Measurements from ENCODE around the gene EML6. TPM values are rescaled to one million over a fixed set of nuclear protein-coding genes. Genes with fewer than 3 reads are reported as not detected.

The EML6 gene
- total and polyA plus RNA-seq, 4 donors, result 0.94 to 5.1 (median 2.0) TPM

DNA sequence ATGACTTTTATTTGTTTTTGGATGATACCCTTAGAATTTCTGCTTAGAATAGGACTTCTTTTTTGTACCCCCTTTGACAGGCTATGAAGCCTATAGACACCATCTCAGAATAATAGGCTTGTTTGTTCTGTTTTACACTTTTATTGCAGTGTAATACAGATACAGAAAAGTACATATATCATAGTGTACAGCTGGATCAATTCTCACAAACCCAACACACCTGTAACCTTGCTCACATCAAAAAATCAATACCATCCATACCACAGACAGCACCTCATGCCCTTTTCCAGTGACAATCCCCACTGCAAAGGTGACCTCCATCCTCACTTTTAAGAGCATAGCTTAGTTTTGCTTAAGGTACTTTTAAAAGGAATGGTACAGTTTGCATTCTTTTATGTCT lies 14.8 kb downstream of the EML6 start:
- no peak for ATAC-seq (ENCODE audit: insufficient read depth, low FRiP score)
- no peak for DNase-seq
- H3K4me1 ChIP-seq (ENCODE audit: control insufficient read depth in 5 of 5, insufficient read depth in 5 of 5, low read length in 5 of 5), result no peaks in the 10 kb centered on the region
- H3K36me3 ChIP-seq (ENCODE audit: control insufficient read depth in 4 of 4, insufficient read depth in 4 of 4, low read length in 4 of 4), result no peaks in the 10 kb centered on the region
- H3K9me3 ChIP-seq (ENCODE audit: control insufficient read depth in 4 of 4, insufficient read depth in 3 of 4, low read length in 3 of 4), result no peaks in the 10 kb centered on the region
- no peak overlapping the region for H3K4me3 ChIP-seq
- no peak overlapping the region for H3K9ac ChIP-seq (ENCODE audit: insufficient read depth in 1 of 2, low read length in 2 of 2)
- H3K27me3 ChIP-seq (ENCODE audit: control insufficient read depth in 3 of 3, insufficient read depth in 3 of 3, low read length in 2 of 3), result no peaks in the 10 kb centered on the region
- TF ChIP-seq, protein P1, sequence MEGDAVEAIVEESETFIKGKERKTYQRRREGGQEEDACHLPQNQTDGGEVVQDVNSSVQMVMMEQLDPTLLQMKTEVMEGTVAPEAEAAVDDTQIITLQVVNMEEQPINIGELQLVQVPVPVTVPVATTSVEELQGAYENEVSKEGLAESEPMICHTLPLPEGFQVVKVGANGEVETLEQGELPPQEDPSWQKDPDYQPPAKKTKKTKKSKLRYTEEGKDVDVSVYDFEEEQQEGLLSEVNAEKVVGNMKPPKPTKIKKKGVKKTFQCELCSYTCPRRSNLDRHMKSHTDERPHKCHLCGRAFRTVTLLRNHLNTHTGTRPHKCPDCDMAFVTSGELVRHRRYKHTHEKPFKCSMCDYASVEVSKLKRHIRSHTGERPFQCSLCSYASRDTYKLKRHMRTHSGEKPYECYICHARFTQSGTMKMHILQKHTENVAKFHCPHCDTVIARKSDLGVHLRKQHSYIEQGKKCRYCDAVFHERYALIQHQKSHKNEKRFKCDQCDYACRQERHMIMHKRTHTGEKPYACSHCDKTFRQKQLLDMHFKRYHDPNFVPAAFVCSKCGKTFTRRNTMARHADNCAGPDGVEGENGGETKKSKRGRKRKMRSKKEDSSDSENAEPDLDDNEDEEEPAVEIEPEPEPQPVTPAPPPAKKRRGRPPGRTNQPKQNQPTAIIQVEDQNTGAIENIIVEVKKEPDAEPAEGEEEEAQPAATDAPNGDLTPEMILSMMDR (IDR thresholded peaks at IDR 0.05; ENCODE audit: control extremely low read depth, extremely low read depth), result no peak
- H3K27ac ChIP-seq (ENCODE audit: low read depth in 1 of 2, low read length in 1 of 2), result no peak overlapping the region

DNA sequence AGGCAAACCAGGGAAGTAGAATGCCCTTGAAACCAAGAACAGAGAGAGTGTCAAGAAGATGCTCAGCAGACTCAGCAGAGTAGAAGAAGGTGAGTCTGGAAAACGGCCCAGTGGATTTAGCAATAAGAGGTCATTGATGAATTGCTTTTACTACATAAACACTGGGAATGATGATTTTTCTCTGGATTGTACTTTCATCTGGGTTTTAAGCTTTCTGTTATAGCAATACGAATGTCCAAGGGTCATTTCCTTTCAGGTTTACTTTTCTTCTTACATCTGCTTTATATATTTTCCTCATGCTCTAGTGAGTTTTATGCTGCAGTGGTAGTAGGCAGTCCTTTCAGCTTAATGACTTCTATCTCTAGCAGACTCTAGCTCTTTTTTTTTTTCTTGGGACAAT lies 16.9 kb downstream of the EML6 start:
- ATAC-seq (ENCODE audit: insufficient read depth, low FRiP score), result no peak
- Histone ChIP-seq H3K9me3 (ENCODE audit: control insufficient read depth in 4 of 4, insufficient read depth in 3 of 4, low read length in 3 of 4) (no peaks in the 10 kb centered on the region), H3K27ac (ENCODE audit: low read depth in 1 of 2, low read length in 1 of 2) (no peak overlapping the region), H3K4me3 (no peak overlapping the region), H3K9ac (ENCODE audit: insufficient read depth in 1 of 2, low read length in 2 of 2) (no peak overlapping the region), H3K4me1 (ENCODE audit: control insufficient read depth in 5 of 5, insufficient read depth in 5 of 5, low read length in 5 of 5) (no peaks in the 10 kb centered on the region), H3K27me3 (ENCODE audit: control insufficient read depth in 3 of 3, insufficient read depth in 3 of 3, low read length in 2 of 3) (no peaks in the 10 kb centered on the region), H3K36me3 (ENCODE audit: control insufficient read depth in 4 of 4, insufficient read depth in 4 of 4, low read length in 4 of 4) (no peaks in the 10 kb centered on the region)
- DNase-seq, result no peak
- TF ChIP-seq, protein P1 (IDR thresholded peaks at IDR 0.05; ENCODE audit: control extremely low read depth, extremely low read depth), result no peak
- WGBS, 2 donors, result 81 to 88% methylated on average over 2 of the region's 2 CpGs

DNA sequence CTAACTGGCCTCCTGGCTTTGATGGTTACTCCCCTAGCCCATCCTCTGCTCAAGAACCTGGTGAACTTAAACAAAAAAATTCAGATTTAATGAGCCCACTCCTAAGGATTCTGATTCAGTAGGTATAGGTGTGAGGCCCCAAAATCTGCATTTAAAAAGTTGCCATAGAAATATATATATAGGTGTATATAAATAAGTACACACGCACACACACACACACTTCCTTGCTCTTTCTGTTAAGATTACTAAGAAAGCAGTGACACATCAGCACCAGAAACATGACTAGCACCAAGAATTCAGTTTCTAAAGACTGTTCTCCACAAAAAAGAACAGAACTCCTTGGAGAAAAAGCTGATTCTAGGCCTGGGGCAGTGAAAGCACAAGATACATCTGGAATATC lies 17.8 kb downstream of the EML6 start:
- no peaks in the 10 kb centered on the region for H3K9me3 ChIP-seq (ENCODE audit: control insufficient read depth in 4 of 4, insufficient read depth in 3 of 4, low read length in 3 of 4)
- no peaks in the 10 kb centered on the region for H3K27me3 ChIP-seq (ENCODE audit: control insufficient read depth in 3 of 3, insufficient read depth in 3 of 3, low read length in 2 of 3)
- TF ChIP-seq, protein P1 (IDR thresholded peaks at IDR 0.05; ENCODE audit: control extremely low read depth, extremely low read depth), result no peak
- H3K36me3 ChIP-seq (ENCODE audit: control insufficient read depth in 4 of 4, insufficient read depth in 4 of 4, low read length in 4 of 4), result no peaks in the 10 kb centered on the region
- no peak overlapping the region for H3K27ac ChIP-seq (ENCODE audit: low read depth in 1 of 2, low read length in 1 of 2)
- no peak overlapping the region for H3K4me3 ChIP-seq
- ATAC-seq (ENCODE audit: insufficient read depth, low FRiP score) (no peak), DNase-seq (no peak)
- H3K9ac ChIP-seq (ENCODE audit: insufficient read depth in 1 of 2, low read length in 2 of 2), result no peak overlapping the region
- WGBS, 2 donors, result 38 to 59% methylated on average over 1 of the region's 1 CpG
- H3K4me1 ChIP-seq (ENCODE audit: control insufficient read depth in 5 of 5, insufficient read depth in 5 of 5, low read length in 5 of 5), result no peaks in the 10 kb centered on the region

DNA sequence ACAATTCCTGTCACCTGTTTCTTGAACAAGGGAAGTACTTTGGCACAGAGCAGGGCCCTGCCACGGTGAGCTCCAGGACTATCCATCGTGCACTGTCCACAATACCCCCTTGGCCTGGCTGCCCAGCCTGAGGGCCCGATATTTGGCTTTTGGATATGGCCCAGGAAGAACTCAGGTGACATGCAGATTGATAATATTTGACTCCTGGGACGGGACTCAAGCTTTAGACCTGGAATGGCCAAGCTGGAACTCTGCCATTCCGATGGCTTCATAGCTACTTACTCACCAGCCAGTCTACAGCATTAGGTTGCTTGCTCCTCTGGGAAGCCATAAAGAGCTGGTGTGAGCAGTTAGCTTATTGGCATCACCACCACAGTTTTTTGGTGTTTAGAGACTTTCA lies 26.6 kb downstream of the EML6 start:
- Histone ChIP-seq H3K9ac (ENCODE audit: insufficient read depth in 1 of 2, low read length in 2 of 2) (no peak overlapping the region), H3K27ac (ENCODE audit: low read depth in 1 of 2, low read length in 1 of 2) (no peak overlapping the region), H3K9me3 (ENCODE audit: control insufficient read depth in 4 of 4, insufficient read depth in 3 of 4, low read length in 3 of 4) (no peaks in the 10 kb centered on the region), H3K36me3 (ENCODE audit: control insufficient read depth in 4 of 4, insufficient read depth in 4 of 4, low read length in 4 of 4) (no peaks in the 10 kb centered on the region), H3K4me3 (no peak overlapping the region), H3K27me3 (ENCODE audit: control insufficient read depth in 3 of 3, insufficient read depth in 3 of 3, low read length in 2 of 3) (no peaks in the 10 kb centered on the region), H3K4me1 (ENCODE audit: control insufficient read depth in 5 of 5, insufficient read depth in 5 of 5, low read length in 5 of 5) (no peaks in the 10 kb centered on the region)
- TF ChIP-seq, protein P1 (IDR thresholded peaks at IDR 0.05; ENCODE audit: control extremely low read depth, extremely low read depth), result no peak
- no peak for ATAC-seq (ENCODE audit: insufficient read depth, low FRiP score)
- DNase-seq, result no peak
- WGBS, 2 donors, result 90 to 91% methylated on average over 5 of the region's 5 CpGs
